ENCODE measurements around the gene CNKSR1.

Gene CNKSR1

DNA sequence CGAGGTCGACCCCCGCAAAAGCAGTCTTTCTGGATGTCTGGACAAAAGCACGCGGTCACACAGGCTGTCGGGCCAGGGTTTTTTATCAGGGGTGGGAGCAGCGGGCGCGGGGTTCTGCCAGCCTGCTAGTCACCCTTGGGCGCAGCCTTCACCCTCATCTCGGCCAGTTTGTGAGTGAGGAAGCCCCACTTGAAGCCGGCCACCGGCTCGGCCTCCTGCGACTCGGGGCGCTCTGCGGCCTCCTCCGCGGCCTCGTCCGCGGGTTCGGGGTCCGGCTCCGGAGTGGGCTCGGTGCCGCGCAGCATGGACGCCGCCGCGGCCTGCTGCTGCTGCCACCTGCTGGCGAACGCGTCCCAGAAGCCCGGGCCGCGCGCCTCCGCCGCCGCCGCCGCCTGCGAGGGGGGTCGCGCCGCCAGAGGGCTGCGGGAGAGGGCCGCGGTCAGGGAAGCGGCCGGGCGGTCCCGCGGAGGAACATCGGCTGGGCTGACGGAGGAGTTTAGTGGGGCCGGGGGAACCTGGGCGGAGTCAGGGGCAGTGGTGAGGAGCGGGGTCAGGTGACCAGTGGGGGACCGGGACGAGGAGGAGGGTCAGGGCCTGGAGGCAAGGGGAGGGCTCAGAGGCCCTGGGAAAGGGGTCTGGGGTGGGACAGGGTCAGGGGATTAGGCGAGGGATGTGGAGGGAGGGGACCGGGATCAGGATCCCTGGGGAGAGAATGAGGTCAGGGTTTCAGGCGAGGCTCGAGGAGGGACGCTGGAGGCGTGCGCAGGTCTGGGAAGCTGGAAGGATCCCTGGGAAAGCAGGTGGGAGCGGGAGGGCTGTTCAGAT, 13.0 kb upstream of the CNKSR1 start:
- H3K27ac ChIP-seq, result peak overlapping the region in 9 of 11 experiments; percentile 26 to 64 (median 48); a peak in 13 of 22 replicates
- H3K4me3 ChIP-seq, result peak overlapping the region; percentile 46 to 68 (median 54)
- no peak for TF ChIP-seq Cebpa-rat (IDR thresholded peaks at IDR 0.05)
- H3K4me2 ChIP-seq, result peak overlapping the region; percentile 74 to 95 (median 91)
- H4K20me1 ChIP-seq, result no peaks in the 10 kb centered on the region
- peaks cover 36 to 71% (median 63%) of the 10 kb centered on the region in 10 experiments for H3K4me1 ChIP-seq
- H3K9me3 ChIP-seq (replicated peaks in 1 of 11), result no peaks in the 10 kb centered on the region
- H3K9ac ChIP-seq, result peak overlapping the region; percentile 47 to 75 (median 67); a peak in 21 of 22 replicates
- H3K36me3 ChIP-seq, result no peaks in the 10 kb centered on the region
- H3K27me3 ChIP-seq, result peaks cover 0 to 29% (median 6%) of the 10 kb centered on the region in 11 experiments; a peak in 9 of 22 replicates

- Histone ChIP-seq H3K4me3 (peak overlapping the region in 7 of 10 experiments; percentile 46 to 57 (median 52); a peak in 10 of 20 replicates), H3K27me3 (peaks cover 0 to 26% (median 6%) of the 10 kb centered on the region in 11 experiments; a peak in 9 of 22 replicates), H4K20me1 (no peaks in the 10 kb centered on the region), H3K4me1 (peaks cover 27 to 66% (median 57%) of the 10 kb centered on the region in 10 experiments), H3K4me2 (peak overlapping the region; percentile 74 to 95 (median 91)), H3K36me3 (no peaks in the 10 kb centered on the region), H3K9me3 (replicated peaks in 1 of 11) (no peaks in the 10 kb centered on the region), H3K27ac (peak overlapping the region in 6 of 11 experiments; percentile 26 to 64 (median 50); a peak in 7 of 22 replicates), H3K9ac (peak overlapping the region in 9 of 11 experiments; percentile 51 to 75 (median 68); a peak in 15 of 22 replicates)
- TF ChIP-seq Cebpa-rat (IDR thresholded peaks at IDR 0.05), result no peak
Observed at GRCh38 chr1:26164861-26165842, 12.1 kb upstream of the CNKSR1 start.

- Histone ChIP-seq H3K4me1 (peaks cover 33 to 64% (median 57%) of the 10 kb centered on the region in 10 experiments), H3K9me3 (replicated peaks in 1 of 11) (no peaks in the 10 kb centered on the region)
Observed at GRCh38 chr1:26166719-26167281, 10.5 kb upstream of the CNKSR1 start.

DNA sequence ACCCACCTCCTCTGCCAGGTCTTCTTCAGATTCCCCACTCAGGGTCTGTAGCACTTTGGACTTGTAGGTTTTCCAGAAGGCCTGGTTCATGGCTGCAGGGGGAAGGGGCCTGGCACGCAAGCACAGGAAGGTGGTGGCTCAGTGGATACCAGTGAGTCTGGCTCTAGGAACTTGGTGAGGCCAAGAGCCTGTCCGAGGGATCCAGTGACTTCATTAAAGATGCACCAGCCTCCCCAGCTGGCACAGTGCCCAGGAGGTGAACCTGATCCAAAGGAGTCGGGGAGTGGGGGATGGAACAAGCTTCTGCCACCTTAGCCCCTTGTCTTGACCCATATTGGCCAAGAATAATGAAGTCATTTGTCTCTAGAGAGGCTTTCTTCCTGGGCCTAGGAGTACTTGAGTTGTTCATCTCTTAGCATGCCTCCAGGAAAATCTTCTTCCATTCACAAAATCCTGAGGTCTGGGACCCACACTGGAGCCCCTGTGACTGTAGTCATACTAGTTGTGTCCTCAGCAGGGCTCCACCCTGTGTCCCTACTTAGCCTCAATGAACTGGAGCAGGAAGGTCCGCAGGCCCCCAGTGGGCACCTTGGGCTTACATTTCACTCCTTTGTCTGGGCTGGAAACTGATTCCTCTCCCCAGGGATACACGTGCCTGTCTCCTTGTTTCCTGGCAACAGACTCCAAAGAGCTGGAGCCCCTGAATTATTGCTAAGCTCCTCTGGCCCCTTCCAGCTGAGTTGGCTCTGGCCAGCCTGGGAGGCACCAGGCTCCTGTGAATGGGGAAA, 8.7 kb upstream of the CNKSR1 start, which contains the start of gene C1orf232:
TSS of gene C1orf232 (minus strand) at position 554 of the 788 bp plus-strand sequence. CDS start at position 90, 464 bp downstream.
- Histone ChIP-seq H3K9me3 (replicated peaks in 1 of 11) (no peaks in the 10 kb centered on the region), H3K27ac (peak within 1 kb of the TSS; percentile 52 to 96 (median 89)), H4K20me1 (peaks cover 0 to 21% (median 4%) of the 10 kb centered on the region in 11 experiments; a peak in 8 of 22 replicates), H3K4me3 (peak within 1 kb of the TSS; percentile 72 to 99 (median 88)), H3K9ac (peak within 1 kb of the TSS; percentile 83 to 99 (median 91)), H3K36me3 (peaks cover 0 to 24% (median 15%) of the 10 kb centered on the region in 11 experiments; a peak in 17 of 22 replicates), H3K4me2 (peak within 1 kb of the TSS; percentile 89 to 100 (median 98)), H3K27me3 (no peaks in the 10 kb centered on the region; a peak in 1 of 22 replicates), H3K4me1 (peaks cover 32 to 52% (median 48%) of the 10 kb centered on the region in 10 experiments)
- TF ChIP-seq Cebpa-rat (IDR thresholded peaks at IDR 0.05), result no peak

More at GRCh38 chr1:26166719-26167281, 10.5 kb upstream of the CNKSR1 start:
- TF ChIP-seq Cebpa-rat (IDR thresholded peaks at IDR 0.05), result no peak
- no peak overlapping the region for H3K9ac ChIP-seq
- peaks cover 0 to 16% (median 4%) of the 10 kb centered on the region in 11 experiments; a peak in 8 of 22 replicates for H4K20me1 ChIP-seq
- no peak overlapping the region for H3K4me2 ChIP-seq
- H3K27ac ChIP-seq, result no peak overlapping the region
- H3K4me3 ChIP-seq, result no peak overlapping the region
- H3K36me3 ChIP-seq, result peaks cover 0 to 13% (median 11%) of the 10 kb centered on the region in 11 experiments; a peak in 17 of 22 replicates
- H3K27me3 ChIP-seq, result peaks cover 0 to 13% (median 6%) of the 10 kb centered on the region in 11 experiments; a peak in 8 of 22 replicates

GRCh38 chr1:26169198-26169554, 8.1 kb upstream of the CNKSR1 start:
- TF ChIP-seq Cebpa-rat (IDR thresholded peaks at IDR 0.05), result no peak
- Histone ChIP-seq H3K27me3 (no peaks in the 10 kb centered on the region), H3K27ac (peak overlapping the region in 5 of 11 experiments; percentile 81 to 96 (median 91); a peak in 5 of 22 replicates), H3K4me1 (peaks cover 28 to 47% (median 42%) of the 10 kb centered on the region in 10 experiments), H3K9me3 (replicated peaks in 1 of 11) (no peaks in the 10 kb centered on the region), H4K20me1 (peaks cover 0 to 21% (median 4%) of the 10 kb centered on the region in 11 experiments; a peak in 9 of 22 replicates), H3K4me3 (peak overlapping the region in 7 of 10 experiments; percentile 83 to 99 (median 88); a peak in 9 of 20 replicates), H3K36me3 (peaks cover 0 to 24% (median 15%) of the 10 kb centered on the region in 11 experiments; a peak in 17 of 22 replicates), H3K4me2 (peak overlapping the region; percentile 89 to 100 (median 98); a peak in 21 of 22 replicates), H3K9ac (peak overlapping the region in 7 of 11 experiments; percentile 83 to 99 (median 94); a peak in 10 of 22 replicates)

DNA sequence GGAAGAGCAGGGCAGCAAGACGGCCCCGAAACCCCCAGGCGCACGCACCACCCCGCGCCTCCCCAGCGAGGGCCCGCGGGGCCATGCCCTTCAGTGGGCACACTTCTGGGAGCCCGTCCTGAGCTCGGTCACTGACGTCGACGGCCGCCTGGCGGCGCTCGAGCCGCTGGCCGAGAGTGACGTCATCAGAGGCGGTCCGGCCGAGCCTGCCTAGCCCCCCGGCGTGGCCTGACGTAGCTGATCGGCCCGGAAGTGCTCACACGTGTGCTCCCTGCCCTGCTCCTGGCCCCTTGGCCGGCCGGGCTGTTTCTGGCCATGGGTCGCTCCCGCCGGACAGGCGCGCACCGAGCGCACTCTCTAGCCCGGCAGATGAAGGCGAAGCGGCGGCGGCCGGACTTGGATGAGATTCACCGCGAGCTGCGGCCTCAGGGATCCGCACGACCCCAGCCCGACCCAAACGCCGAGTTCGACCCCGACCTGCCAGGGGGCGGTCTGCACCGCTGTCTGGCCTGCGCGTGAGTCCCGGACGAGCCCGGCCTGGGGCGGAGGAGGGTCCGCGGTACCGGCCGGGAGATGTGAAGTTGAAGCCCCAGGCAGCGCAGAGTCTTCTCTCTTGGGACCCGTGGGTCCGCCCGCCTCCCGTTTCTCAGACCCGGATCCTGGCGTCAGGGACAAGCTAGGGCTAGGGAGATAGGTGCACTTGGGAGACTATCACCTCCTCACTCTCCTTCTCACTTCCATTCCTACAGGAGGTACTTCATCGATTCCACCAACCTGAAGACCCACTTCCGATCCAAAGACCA, 7.4 kb upstream of the CNKSR1 start, which contains the start of gene ZNF593:
TSS of gene ZNF593 (plus strand) at position 240 of the 803 bp plus-strand sequence. CDS start at position 316, 76 bp downstream.
- peak within 1 kb of the TSS; percentile 83 to 99 (median 91) for H3K9ac ChIP-seq
- H3K4me3 ChIP-seq, result peak within 1 kb of the TSS; percentile 72 to 99 (median 88)
- no peaks in the 10 kb centered on the region for H3K9me3 ChIP-seq (replicated peaks in 1 of 11)
- H3K4me2 ChIP-seq, result peak within 1 kb of the TSS; percentile 89 to 100 (median 98)
- H3K27ac ChIP-seq, result peak within 1 kb of the TSS; percentile 52 to 96 (median 89)
- TF ChIP-seq Cebpa-rat (IDR thresholded peaks at IDR 0.05), result no peak
- peaks cover 0 to 24% (median 15%) of the 10 kb centered on the region in 11 experiments; a peak in 17 of 22 replicates for H3K36me3 ChIP-seq
- H3K4me1 ChIP-seq, result peaks cover 23 to 40% (median 35%) of the 10 kb centered on the region in 10 experiments
- no peaks in the 10 kb centered on the region for H3K27me3 ChIP-seq
- peaks cover 0 to 21% (median 4%) of the 10 kb centered on the region in 11 experiments; a peak in 9 of 22 replicates for H4K20me1 ChIP-seq
